NT2/D1 (cell line): ENCODE results near the gene EPB41.

Experiments used
- YY1 ChIP-seq: IDR thresholded peaks from 2 replicates; pipeline ENCODE4 v1.6.1; 2011; ENCODE audit not compliant: insufficient read length, insufficient read depth
- ZNF274 ChIP-seq: IDR thresholded peaks from 2 replicates; pipeline ENCODE4 v1.6.1; 2011; ENCODE audit warnings: mild to moderate bottlenecking, low read depth, low read length

DNA sequence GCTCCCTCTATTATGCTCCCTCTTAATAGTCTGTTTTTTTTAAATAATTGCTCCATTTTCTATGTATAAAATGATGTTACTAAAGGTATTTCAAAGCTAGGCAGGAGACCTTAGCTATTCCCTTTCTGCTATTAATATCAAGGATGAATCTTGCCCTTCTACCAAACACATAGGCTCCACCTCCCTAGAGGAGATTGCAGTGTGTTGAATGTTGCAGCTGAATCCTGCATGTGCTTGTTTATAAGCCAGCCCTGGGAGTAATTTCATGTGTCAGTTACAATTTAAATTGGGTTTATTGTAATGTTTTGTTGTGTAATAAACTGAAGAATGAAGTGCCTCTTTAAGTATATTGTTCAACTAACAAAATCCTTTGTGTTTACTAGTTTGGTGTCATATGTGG is 143.3 kb downstream of the EPB41 start:
- TF ChIP-seq YY1 (no peak), ZNF274 (no peak)
